K562 (cell line): ENCODE measurements around the gene SLC16A5. TPM values are rescaled to one million over a fixed set of nuclear protein-coding genes. Genes with fewer than 3 reads are reported as not detected.

ENCODE experiments used
- BRCA1 ChIP-seq, 2 experiments: fragments of 450-650 bp in 1 of 2; sonication (generic) in 1 of 2; formaldehyde crosslinking in 1 of 2; IDR thresholded peaks; 2 replicates each; pipeline versions ENCODE4 v1.5.0 to v1.6.1; 2017 to 2020; ENCODE audit warnings: mild to moderate bottlenecking in 1 of 2, missing genetic modification reagents in 1 of 2
- CBFA2T2 ChIP-seq: fragments of 450-650 bp; conservative IDR thresholded peaks from 2 replicates; pipeline ENCODE4 v1.6.1; 2017; ENCODE audit warnings: mild to moderate bottlenecking
- CBFA2T3 ChIP-seq: fragments of 450-650 bp; IDR thresholded peaks from 2 replicates; pipeline ENCODE4 v1.6.1; 2017
- CBX1 ChIP-seq: sonication (generic); IDR thresholded peaks from 2 replicates; pipeline ENCODE4 v1.6.1; 2016; ENCODE audit warnings: antibody characterized with exemption, low read depth, mild to moderate bottlenecking
- CTBP1 ChIP-seq: fragments of 450-650 bp; IDR thresholded peaks from 2 replicates; pipeline ENCODE4 v1.6.1; 2016; ENCODE audit warnings: borderline replicate concordance
- ESRRA ChIP-seq: fragments of 450-650 bp; IDR thresholded peaks from 2 replicates; pipeline ENCODE4 v1.6.1; 2014; ENCODE audit warnings: low read depth, mild to moderate bottlenecking, moderate library complexity, borderline replicate concordance
- ETS1 ChIP-seq: conservative IDR thresholded peaks from 2 replicates; pipeline ENCODE4 v1.6.1; 2011; ENCODE audit warnings: low read depth, mild to moderate bottlenecking, low read length; ENCODE audit not compliant: control insufficient read depth
- FOXJ3 ChIP-seq: sonication (generic); formaldehyde crosslinking; IDR thresholded peaks from 2 replicates; pipeline ENCODE4 v1.4.0; 2020; ENCODE audit warnings: mild to moderate bottlenecking, missing genetic modification reagents
- FOXP1 ChIP-seq: sonication (generic); formaldehyde crosslinking; IDR thresholded peaks from 2 replicates; pipeline ENCODE4 v1.8.0; 2022; ENCODE audit warnings: mild to moderate bottlenecking, missing genetic modification reagents
- KLF16 ChIP-seq: IDR thresholded peaks from 2 replicates; pipeline ENCODE4 v1.6.1; 2016; ENCODE audit warnings: antibody characterized with exemption
- MCM5 ChIP-seq: fragments of 450-650 bp; IDR thresholded peaks from 2 replicates; pipeline ENCODE4 v1.6.1; 2016; ENCODE audit warnings: low read depth
- RFX5 ChIP-seq: IDR thresholded peaks from 2 replicates; pipeline ENCODE4 v1.6.1; 2011; ENCODE audit warnings: low read depth, mild to moderate bottlenecking, improper control_type of control experiment, low read length
- RREB1 ChIP-seq: fragments of 250-450 bp; sonication (Bioruptor Pico); IDR thresholded peaks from 2 replicates; pipeline ENCODE4 v1.4.0; 2020
- TBP ChIP-seq: optimal IDR thresholded peaks from 2 replicates; pipeline ENCODE3; 2011; ENCODE audit warnings: low read depth, low read length, improper control_type of control experiment
- ZBTB2 ChIP-seq: fragments of 450-650 bp; IDR thresholded peaks from 2 replicates; pipeline ENCODE4 v1.6.1; 2016; ENCODE audit warnings: antibody characterized with exemption
- ZNF23 ChIP-seq: fragments of 250-450 bp; sonication (Bioruptor Pico); IDR thresholded peaks from 2 replicates; pipeline ENCODE4 v1.4.0; 2020; ENCODE audit warnings: mild to moderate bottlenecking
- ZNF239 ChIP-seq: fragments of 250-450 bp; sonication (Bioruptor Pico); IDR thresholded peaks from 2 replicates; pipeline ENCODE4 v1.4.0; 2020; ENCODE audit warnings: mild to moderate bottlenecking
- ZNF398 ChIP-seq: fragments of 250-450 bp; sonication (Bioruptor Pico); IDR thresholded peaks from 2 replicates; pipeline ENCODE4 v1.8.0; 2021; ENCODE audit warnings: moderate library complexity, mild to moderate bottlenecking, inconsistent platforms
- ZNF77 ChIP-seq: fragments of 250-450 bp; sonication (Bioruptor Pico); IDR thresholded peaks from 2 replicates; pipeline ENCODE4 v1.5.0; 2020
- polyA plus RNA-seq, 8 experiments: library from polyadenylated mRNA; depleted of rRNA in 4 of 8; stranded (reverse) in 5 of 8; unstranded in 3 of 8; fragments of >200 nt; fragmentation: Nextera tagmentation in 2 of 8; fragmentation: Illumina TruSeq in 1 of 8; extraction: Ambion mirVana in 2 of 8; extraction: Trizol in 1 of 8; gene quantifications; 2 replicates each; pipeline versions ENCODE4 v1.2.1 to v1.2.3, GENCODE V29; 2011 to 2014; ENCODE audit warnings: inconsistent platforms in 1 of 8, missing spikeins in 1 of 8
- total RNA-seq, 7 experiments: library from RNA; depleted of rRNA in 6 of 7; stranded (reverse); fragments of >200 nt in 6 of 7; fragmentation: Illumina TruSeq in 2 of 7; extraction: Trizol in 2 of 7; gene quantifications; 2 replicates each; pipeline versions ENCODE4 v1.2.1 to v1.2.3, GENCODE V29; 2011 to 2021; ENCODE audit warnings: low replicate concordance in 1 of 7

The SLC16A5 gene
- total and polyA plus RNA-seq, 9 of the 15 experiments (the other 6 are each of a cell fraction or from before 2014, with no cell fraction given), result 0.06 to 2.6 (median 0.91) TPM

GRCh38 chr17:75074532-75074931 lies 13.2 kb upstream of the SLC16A5 start (continued):
- TF ChIP-seq ZNF398, result no peak
- no peak for TF ChIP-seq FOXJ3 (CRISPR knock-in tag)
- peak; percentile 53 for TF ChIP-seq CBFA2T3
- peak; percentile 18 for TF ChIP-seq TBP
- peak; percentile 83; the same call in 1 of the 2 replicates for TF ChIP-seq RREB1 (CRISPR knock-in tag)
- TF ChIP-seq KLF16, result no peak
- no peak for TF ChIP-seq BRCA1 (IDR thresholded peaks at IDR 0.05)
- TF ChIP-seq BRCA1 (CRISPR knock-in tag; IDR thresholded peaks at IDR 0.05), result no peak
- no peak for TF ChIP-seq ZNF239 (CRISPR knock-in tag)
- no peak for TF ChIP-seq FOXP1 (CRISPR knock-in tag)
- TF ChIP-seq RFX5, result no peak
- no peak for TF ChIP-seq MCM5
- peak; percentile 88 for TF ChIP-seq ESRRA
- TF ChIP-seq CBFA2T2, result no peak
- TF ChIP-seq ZBTB2, result no peak
- no peak for TF ChIP-seq ZNF23 (CRISPR knock-in tag)
- no peak for TF ChIP-seq CBX1
- no peak for TF ChIP-seq ZNF77 (CRISPR knock-in tag)
- no peak for TF ChIP-seq ETS1
- TF ChIP-seq CTBP1, result peak; percentile 99
